ENCODE measurements around the gene DLG2.

The DLG2 gene

GRCh38 chr11:83568516-83568915 is 2058.6 kb downstream of the DLG2 start:
- H3K4me3 ChIP-seq (ENCODE audit: low read depth, low read length) = no peak overlapping the region
- no peak for TF ChIP-seq CTCF (IDR thresholded peaks at IDR 0.05; ENCODE audit: low read depth, low read length)

GRCh38 chr11:83566950-83567349 is 2060.2 kb downstream of the DLG2 start:
- no peak for TF ChIP-seq CTCF (IDR thresholded peaks at IDR 0.05; ENCODE audit: low read depth, low read length)
- no peak overlapping the region for H3K4me3 ChIP-seq (ENCODE audit: low read depth, low read length)

- H3K4me3 ChIP-seq (ENCODE audit: low read depth, low read length) = no peak overlapping the region
- TF ChIP-seq CTCF (IDR thresholded peaks at IDR 0.05; ENCODE audit: low read depth, low read length) = no peak
Observed at GRCh38 chr11:83564870-83565269, 2062.3 kb downstream of the DLG2 start.

- no peak overlapping the region for H3K4me3 ChIP-seq (ENCODE audit: low read depth, low read length)
- no peak for TF ChIP-seq CTCF (IDR thresholded peaks at IDR 0.05; ENCODE audit: low read depth, low read length)
Observed at GRCh38 chr11:83558281-83558680, 2068.9 kb downstream of the DLG2 start.

- no peak for TF ChIP-seq CTCF (IDR thresholded peaks at IDR 0.05; ENCODE audit: low read depth, low read length)
Observed at GRCh38 chr11:83557653-83558052, 2069.5 kb downstream of the DLG2 start.

GRCh38 chr11:83554876-83555275 is 2072.3 kb downstream of the DLG2 start:
- TF ChIP-seq CTCF (IDR thresholded peaks at IDR 0.05; ENCODE audit: low read depth, low read length) = no peak

More at GRCh38 chr11:83557653-83558052, 2069.5 kb downstream of the DLG2 start:
- no peak overlapping the region for H3K4me3 ChIP-seq (ENCODE audit: low read depth, low read length)

GRCh38 chr11:83549984-83550667 is 2077.0 kb downstream of the DLG2 start:
- TF ChIP-seq CTCF (IDR thresholded peaks at IDR 0.05; ENCODE audit: low read depth, low read length) = no peak
- no peak overlapping the region for H3K4me3 ChIP-seq (ENCODE audit: low read depth, low read length)

More at GRCh38 chr11:83554876-83555275, 2072.3 kb downstream of the DLG2 start:
- no peak overlapping the region for H3K4me3 ChIP-seq (ENCODE audit: low read depth, low read length)

Data from WI38 (cell line).